ENCODE results near the gene COBL.

Gene COBL

DNA sequence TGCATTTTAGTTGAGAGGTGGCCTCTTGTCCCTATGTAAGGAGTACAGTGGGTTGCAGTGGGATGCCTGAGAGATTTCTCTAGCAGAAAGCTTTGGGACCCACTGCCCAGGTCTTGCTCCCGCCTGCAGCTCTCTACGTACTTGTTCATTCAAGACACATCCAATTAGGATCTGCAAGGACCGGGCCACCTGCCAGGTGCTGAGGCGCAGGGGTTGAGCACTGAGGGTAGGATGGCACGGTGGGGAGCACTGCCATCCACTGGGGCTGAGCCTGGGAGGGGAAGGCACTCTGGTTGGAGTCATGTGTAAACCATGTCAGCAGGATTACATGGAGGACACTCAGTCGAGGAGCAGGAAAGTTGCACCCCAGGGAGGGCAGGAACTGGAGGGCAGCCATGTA, 342.8 kb downstream of the COBL start:
- DNase-seq: no peak
- in situ Hi-C loops (cut with MboI; ENCODE audit: low pct_unique_long_range_greater_than_20kb, low sequenced_read_pairs): no loop called here

DNA sequence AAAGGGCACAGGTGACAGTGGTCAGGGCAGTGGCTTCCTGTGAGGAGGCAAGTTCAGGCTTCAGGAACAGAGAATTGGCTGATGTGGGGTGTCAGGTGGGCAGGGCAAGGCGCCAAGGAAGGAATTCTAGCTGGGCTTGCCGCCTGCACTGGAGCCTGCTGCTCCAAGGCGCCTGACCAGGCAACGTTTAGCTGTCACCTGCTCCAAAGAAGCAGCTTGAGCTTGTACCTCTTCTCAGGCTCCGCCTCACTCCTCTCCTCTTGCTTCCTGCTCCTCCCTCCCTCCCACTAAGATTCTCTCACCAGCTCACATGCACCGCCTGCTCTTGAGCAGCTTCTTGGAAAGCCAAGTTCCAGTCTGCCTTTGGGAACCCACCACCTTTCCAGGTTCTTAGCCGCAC, 346.5 kb downstream of the COBL start:
- in situ Hi-C loops (cut with MboI; ENCODE audit: low pct_unique_long_range_greater_than_20kb, low sequenced_read_pairs): no loop called here
- no peak for DNase-seq

Measured in KBM-7 (cell line).